Astrocyte (in vitro differentiated cells and primary cell): ENCODE measurements around the gene ANKDD1A.

Source experiments
- EZH2 ChIP-seq: IDR thresholded peaks from 2 replicates; pipeline ENCODE4 v1.6.1; 2012; ENCODE audit warnings: mild to moderate bottlenecking, low read length, inconsistent platforms; ENCODE audit not compliant: insufficient read depth
- TF ChIP-seq, protein P1 (sequence below): IDR thresholded peaks from 2 replicates; pipeline ENCODE4 v1.5.1; 2011; ENCODE audit warnings: low read depth, mild to moderate bottlenecking, inconsistent platforms, low read length, moderate library complexity; ENCODE audit not compliant: insufficient read depth

DNA sequence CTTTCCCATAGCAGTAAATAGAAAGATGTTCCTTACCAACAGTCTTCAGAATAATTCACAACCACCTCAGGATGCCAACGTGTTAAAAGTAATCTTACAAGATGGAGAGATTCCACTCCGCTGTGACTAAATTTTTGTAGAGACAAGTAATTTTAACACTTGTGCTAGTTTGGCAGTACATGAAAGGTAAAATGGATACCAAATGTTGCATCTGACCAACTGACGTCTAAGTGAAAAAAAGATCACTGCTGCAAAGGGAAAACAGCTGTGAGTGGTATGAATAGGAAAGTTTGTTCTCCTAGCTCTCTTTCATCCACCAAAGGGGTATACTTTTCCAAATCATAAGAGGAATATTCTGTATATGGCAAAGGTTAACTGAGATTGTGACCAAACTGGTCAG is 75.4 kb downstream of the ANKDD1A start:
- TF ChIP-seq, protein P1, sequence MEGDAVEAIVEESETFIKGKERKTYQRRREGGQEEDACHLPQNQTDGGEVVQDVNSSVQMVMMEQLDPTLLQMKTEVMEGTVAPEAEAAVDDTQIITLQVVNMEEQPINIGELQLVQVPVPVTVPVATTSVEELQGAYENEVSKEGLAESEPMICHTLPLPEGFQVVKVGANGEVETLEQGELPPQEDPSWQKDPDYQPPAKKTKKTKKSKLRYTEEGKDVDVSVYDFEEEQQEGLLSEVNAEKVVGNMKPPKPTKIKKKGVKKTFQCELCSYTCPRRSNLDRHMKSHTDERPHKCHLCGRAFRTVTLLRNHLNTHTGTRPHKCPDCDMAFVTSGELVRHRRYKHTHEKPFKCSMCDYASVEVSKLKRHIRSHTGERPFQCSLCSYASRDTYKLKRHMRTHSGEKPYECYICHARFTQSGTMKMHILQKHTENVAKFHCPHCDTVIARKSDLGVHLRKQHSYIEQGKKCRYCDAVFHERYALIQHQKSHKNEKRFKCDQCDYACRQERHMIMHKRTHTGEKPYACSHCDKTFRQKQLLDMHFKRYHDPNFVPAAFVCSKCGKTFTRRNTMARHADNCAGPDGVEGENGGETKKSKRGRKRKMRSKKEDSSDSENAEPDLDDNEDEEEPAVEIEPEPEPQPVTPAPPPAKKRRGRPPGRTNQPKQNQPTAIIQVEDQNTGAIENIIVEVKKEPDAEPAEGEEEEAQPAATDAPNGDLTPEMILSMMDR: no peak
- TF ChIP-seq EZH2: no peak
